ENCODE results near the gene ACTL6A. TPM values are rescaled to one million over a fixed set of nuclear protein-coding genes. Genes with fewer than 3 reads are reported as not detected.

The ACTL6A gene
- total and polyA plus RNA-seq, 12 donors, result 13.5 to 42.7 (median 17.9) TPM

DNA sequence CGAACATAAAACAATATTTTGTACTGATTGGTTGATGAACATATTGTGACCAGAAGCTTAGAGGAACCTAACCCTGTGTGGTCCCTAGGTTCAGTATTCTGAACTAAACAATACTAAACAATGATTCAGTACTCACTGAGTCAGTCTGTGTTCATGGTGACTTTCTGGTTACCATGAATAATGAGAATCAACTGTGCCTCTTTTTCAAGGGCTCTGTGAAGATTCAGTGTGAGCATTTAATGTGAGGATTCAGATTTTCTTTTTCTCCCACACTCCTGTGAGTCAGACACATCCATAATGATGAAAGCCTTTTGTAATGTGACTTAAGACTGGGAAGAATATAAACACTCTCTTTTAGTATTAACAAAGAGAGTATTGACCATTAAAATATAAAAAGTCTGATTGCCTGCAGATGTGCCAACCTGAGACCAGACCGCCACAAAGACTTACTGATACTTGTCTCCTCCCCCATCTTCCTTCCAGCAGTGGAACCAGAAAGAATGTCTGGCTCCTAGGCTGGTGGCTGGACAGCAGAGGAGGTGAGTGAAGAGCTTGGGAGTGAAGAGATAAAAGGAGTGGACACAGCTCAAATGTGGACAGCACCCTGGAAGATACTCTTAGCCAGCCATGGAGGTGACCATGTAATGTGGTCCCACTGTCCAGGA lies 17.6 kb upstream of the ACTL6A start:
- Histone ChIP-seq H3K9me3 (no peaks in the 10 kb centered on the region), H3K36me3 (no peaks in the 10 kb centered on the region), H3K4me3 (no peak overlapping the region), H3K27me3 (no peaks in the 10 kb centered on the region), H3K4me1 (no peaks in the 10 kb centered on the region), H3K27ac (no peak overlapping the region)
- no peak for ATAC-seq
- DNase-seq, result no peak
- no peak for TF ChIP-seq CTCF (IDR thresholded peaks at IDR 0.05)
- intact Hi-C loops (cut with DNase I), result loop anchor here in 2 of 10 donors (5.0 to 10.0 kb wide), 2 partner anchors 80 to 118 kb away; no protein-coding TSS in a partner anchor
- WGBS, 2 donors, result 81 to 87% methylated on average over 2 of the region's 2 CpGs

DNA sequence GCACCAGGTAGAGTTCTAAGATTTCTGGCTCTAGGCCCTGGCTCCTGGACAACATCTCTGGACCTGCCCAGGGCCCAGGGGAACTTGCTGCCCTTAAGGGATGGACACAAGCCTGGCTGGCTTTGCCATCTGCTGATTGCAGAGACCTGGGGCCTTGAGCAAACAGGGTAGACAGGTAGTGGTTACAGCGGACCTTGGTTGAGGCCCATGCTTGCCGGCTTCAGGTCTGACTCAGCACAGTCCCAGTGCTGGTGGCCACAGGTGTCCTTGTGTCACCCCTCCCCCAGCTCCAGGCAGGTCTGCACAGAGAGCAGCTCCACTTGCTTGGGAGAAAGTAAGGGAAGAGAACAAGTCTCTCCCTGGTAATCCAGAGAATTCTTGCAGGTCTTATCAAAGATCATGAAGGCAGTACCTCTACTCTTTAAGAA lies 15.9 kb upstream of the ACTL6A start:
- Histone ChIP-seq H3K9me3 (no peaks in the 10 kb centered on the region), H3K4me1 (peaks cover 0 to 12% (median 0%) of the 10 kb centered on the region in 9 donors), H3K4me3 (no peak overlapping the region), H3K27ac (no peak overlapping the region), H3K27me3 (no peaks in the 10 kb centered on the region), H3K36me3 (no peaks in the 10 kb centered on the region)
- ATAC-seq (no peak), DNase-seq (no peak)
- WGBS, 2 donors, result 73 to 93% methylated on average over 2 of the region's 2 CpGs
- intact Hi-C loops (cut with DNase I), result loop anchor here in 2 of 10 donors (5.0 to 10.0 kb wide), 2 partner anchors 82 to 120 kb away; no protein-coding TSS in a partner anchor
- no peak for TF ChIP-seq CTCF (IDR thresholded peaks at IDR 0.05)

DNA sequence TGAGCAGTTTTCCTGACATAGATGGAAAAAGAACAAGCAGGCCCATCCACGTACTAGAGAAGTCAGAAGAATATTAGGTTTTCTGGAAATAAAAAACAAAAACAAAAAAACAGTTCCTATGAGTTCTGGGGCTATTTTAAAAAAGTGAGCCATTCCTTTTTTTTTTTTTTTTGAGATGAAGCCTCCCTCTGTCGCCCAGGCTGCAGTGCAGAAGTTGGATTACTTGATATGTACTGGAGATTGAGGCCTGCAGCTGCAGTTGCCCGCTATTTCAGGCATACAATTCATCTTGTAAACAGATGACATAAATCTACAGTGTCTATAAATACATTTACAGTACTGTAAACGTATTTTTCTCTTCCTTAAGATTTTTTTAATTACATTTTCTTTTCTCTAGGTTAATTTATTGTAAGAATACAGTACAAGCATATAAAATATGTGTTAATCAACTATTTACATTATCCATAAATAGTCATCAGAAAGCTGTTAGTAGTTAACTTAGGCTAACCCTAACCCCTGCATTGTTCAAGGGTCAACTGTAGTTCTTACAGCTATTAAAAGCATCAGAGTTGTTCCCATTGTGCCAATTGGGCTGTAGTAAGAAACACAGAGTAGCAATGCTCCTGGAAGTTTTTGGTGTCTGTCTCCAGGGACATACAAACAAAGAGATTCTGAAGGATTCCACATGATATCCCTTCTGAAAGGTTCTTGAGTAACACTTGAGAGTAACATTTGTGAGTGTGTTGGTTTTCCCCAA lies 11.2 kb upstream of the ACTL6A start:
- Histone ChIP-seq H3K9me3 (no peaks in the 10 kb centered on the region), H3K27ac (peak overlapping the region in 3 of 10 donors; percentile 40 to 46 (median 43)), H3K4me1 (peaks cover 0 to 14% (median 0%) of the 10 kb centered on the region in 9 donors), H3K4me3 (no peak overlapping the region), H3K36me3 (no peaks in the 10 kb centered on the region), H3K27me3 (no peaks in the 10 kb centered on the region)
- intact Hi-C loops (cut with DNase I), result loop anchor here in 1 of 10 donors (10.0 kb wide), 1 partner anchor 207 kb away; the partner anchor contains the start of gene MFN1
- 47 to 48% methylated on average over 4 of the region's 4 CpGs for WGBS, 2 donors
- no peak for TF ChIP-seq CTCF (IDR thresholded peaks at IDR 0.05)
- no peak for DNase-seq
- ATAC-seq, result peak in 2 of 8 donors; percentile 61 to 69

- ATAC-seq (no peak), DNase-seq (peak; percentile 39 to 76)
- no peaks in the 10 kb centered on the region for H3K27me3 ChIP-seq
- no peaks in the 10 kb centered on the region for H3K9me3 ChIP-seq
- WGBS, 2 donors, result 1 to 4% methylated on average over 3 of the region's 3 CpGs
- no peak overlapping the region for H3K27ac ChIP-seq
- peak; percentile 78 to 95 (median 87) for TF ChIP-seq CTCF (IDR thresholded peaks at IDR 0.05)
- intact Hi-C loops (cut with DNase I), result loop anchor here (1.0 to 10.0 kb wide), 6 partner anchors 137 to 542 kb away; partner anchors contain the start of genes MFN1 (in 1 of the 10) and PIK3CA (in 1 of the 10)
- H3K36me3 ChIP-seq, result no peaks in the 10 kb centered on the region
- no peak overlapping the region for H3K4me3 ChIP-seq
- H3K4me1 ChIP-seq, result peaks cover 0 to 17% (median 4%) of the 10 kb centered on the region in 9 donors
Measured at GRCh38 chr3:179558742-179559364, 3.9 kb upstream of the ACTL6A start.

All from heart right ventricle (tissue), 16 donors.